PC-3 (cell line): ENCODE measurements around the gene MED12. TPM values are rescaled to one million over a fixed set of nuclear protein-coding genes. Genes with fewer than 3 reads are reported as not detected.
A peak's percentile ranks its signal among the peaks of the same experiment; 100 is the strongest.

Experiments
- ATAC-seq: fragments of 200-7000 bp; cut with Tn5 transposase; 2 replicates; pipeline ENCODE4 v1.9.1; 2020; ENCODE audit warnings: mild to moderate bottlenecking, moderate library complexity
- BruUV-seq: library from RNA; stranded (reverse); fragments of 400-500 nt; replicated peaks from 2 replicates; lab custom pipeline; 2021; lab: Mats Ljungman, UMichigan
- CTCF ChIA-PET: fragments of 300-600 bp; sonication (Branson Sonifier 250); formaldehyde crosslinking; loops from one replicate; lab custom pipeline; 2022; ENCODE audit warnings: antibody characterized with exemption; lab: Charles Lee
- POLR2A ChIA-PET: fragments of 300-600 bp; sonication (Branson Sonifier 250); formaldehyde crosslinking; loops from one replicate; lab custom pipeline; 2022; ENCODE audit warnings: antibody characterized with exemption; ENCODE audit not compliant: unreplicated experiment; lab: Charles Lee
- DNase-seq: peaks from one replicate; pipeline ENCODE4 v3.0.0-alpha.2; 2015
- H2AFZ ChIP-seq: fragments of 300-600 bp; sonication (generic); 2 replicates; pipeline ENCODE4 v1.6.0; 2016; ENCODE audit warnings: antibody characterized with exemption, low read length
- H3F3A ChIP-seq: fragments of 300-600 bp; sonication (generic); one replicate; pipeline ENCODE4 v1.6.0; 2017; ENCODE audit warnings: antibody characterized with exemption, low read length, control low read depth, mild to moderate bottlenecking; ENCODE audit not compliant: unreplicated experiment
- H3K27ac ChIP-seq: fragments of 300-600 bp; sonication (generic); 2 replicates; pipeline ENCODE4 v1.5.1; 2016; ENCODE audit warnings: mild to moderate bottlenecking, low read length
- H3K27me3 ChIP-seq: fragments of 300-600 bp; sonication (generic); 2 replicates; pipeline ENCODE4 v1.6.1; 2016; ENCODE audit warnings: low read length, mixed read lengths
- H3K36me3 ChIP-seq: fragments of 300-600 bp; sonication (generic); 2 replicates; pipeline ENCODE4 v1.6.1; 2016; ENCODE audit warnings: low read depth, mixed run types, low read length, mixed read lengths
- H3K4me1 ChIP-seq: fragments of 300-600 bp; sonication (generic); 2 replicates; pipeline ENCODE4 v1.5.1; 2016; ENCODE audit warnings: low read length; ENCODE audit not compliant: insufficient read depth
- H3K4me2 ChIP-seq: fragments of 300-600 bp; sonication (generic); 2 replicates; pipeline ENCODE4 v1.6.0; 2016; ENCODE audit warnings: low read length
- H3K4me3 ChIP-seq: fragments of 300-600 bp; sonication (generic); 2 replicates; pipeline ENCODE4 v1.5.1; 2016; ENCODE audit warnings: mild to moderate bottlenecking, low read length, mixed read lengths
- H3K79me2 ChIP-seq: fragments of 300-600 bp; sonication (generic); 2 replicates; pipeline ENCODE4 v1.6.1; 2017; ENCODE audit warnings: low read length, mixed read lengths
- H3K9ac ChIP-seq: fragments of 300-600 bp; sonication (generic); 2 replicates; pipeline ENCODE4 v1.6.0; 2016; ENCODE audit warnings: mild to moderate bottlenecking, low read length
- H3K9me2 ChIP-seq: fragments of 300-600 bp; sonication (generic); replicated peaks from 2 replicates; pipeline ENCODE4 v1.6.1; 2016; ENCODE audit warnings: mixed run types, low read length, mixed read lengths
- H3K9me3 ChIP-seq: fragments of 300-600 bp; sonication (generic); 2 replicates; pipeline ENCODE4 v1.6.1; 2016; ENCODE audit warnings: low read length, mixed read lengths
- H4K20me1 ChIP-seq: fragments of 300-600 bp; sonication (generic); 2 replicates; pipeline ENCODE4 v1.6.1; 2016; ENCODE audit warnings: low read length, mixed read lengths
- EZH2 ChIP-seq: fragments of 300-600 bp; sonication (generic); IDR thresholded peaks from one replicate; pipeline ENCODE4 v1.6.1; 2017; ENCODE audit warnings: antibody characterized with exemption, mild to moderate bottlenecking, low read length; ENCODE audit not compliant: unreplicated experiment
- EZH2phosphoT487 ChIP-seq: fragments of 300-600 bp; sonication (generic); IDR thresholded peaks from 2 replicates; pipeline ENCODE4 v1.6.1; 2018; ENCODE audit warnings: mild to moderate bottlenecking, antibody characterized with exemption, low read length, borderline replicate concordance
- intact Hi-C: fragments of 100-400 bp; cut with micrococcal nuclease; formaldehyde crosslinking; loops from 2 replicates; pipeline ENCODE4 v1.9.0; 2023
- total RNA-seq: library from RNA; depleted of rRNA; stranded (reverse); fragments of >200 nt; gene quantifications from 2 replicates; pipeline ENCODE4 v1.2.3, GENCODE V29; 2014
- TF ChIP-seq, protein P1 (sequence below): fragments of 300-600 bp; sonication (generic); conservative IDR thresholded peaks from 2 replicates; pipeline ENCODE4 v1.5.1; 2017; ENCODE audit warnings: antibody characterized with exemption, low read depth, mild to moderate bottlenecking, low read length

MED12 gene
- total RNA-seq, 1 experiment from 2014 or later = 45.8 TPM

DNA sequence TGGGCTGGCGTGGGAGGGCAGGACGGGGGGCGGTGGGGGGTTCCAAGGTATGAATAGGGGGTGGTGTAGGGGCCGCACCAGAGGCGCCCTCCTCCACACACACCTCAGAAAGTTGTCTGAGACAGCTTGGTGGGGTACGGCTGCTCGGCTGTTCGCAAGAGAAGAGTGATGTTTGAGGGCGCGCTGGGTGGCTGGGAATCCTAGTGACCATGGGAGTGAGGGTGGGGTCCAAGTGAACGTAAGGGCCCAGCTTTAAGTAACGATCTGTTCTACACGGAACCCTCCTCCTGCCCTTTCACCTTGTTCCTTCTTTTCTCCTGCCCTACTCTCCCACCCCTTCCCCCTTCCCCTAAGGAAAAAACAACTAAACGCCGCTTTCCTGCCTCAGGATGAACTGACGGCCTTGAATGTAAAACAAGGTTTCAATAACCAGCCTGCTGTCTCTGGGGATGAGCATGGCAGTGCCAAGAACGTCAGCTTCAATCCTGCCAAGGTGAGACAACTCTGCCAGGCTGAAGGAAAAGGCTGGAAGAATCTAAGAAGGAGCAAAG is 664 bp downstream of the MED12 start:
- no TSS peak for BruUV-seq
- Histone ChIP-seq H3K79me2 (peaks cover 12% of the 10 kb centered on the region; the same call in 1 of the 2 replicates), H3K36me3 (no peaks in the 10 kb centered on the region; the same call in 1 of the 2 replicates), H3K4me1 (peaks cover 9% of the 10 kb centered on the region; the same call in 1 of the 2 replicates), H2AFZ (peak overlapping the region; percentile 98), H3K4me2 (peak overlapping the region; percentile 89), H3K27me3 (no peaks in the 10 kb centered on the region), H3K9me3 (no peaks in the 10 kb centered on the region), H3F3A (no peaks in the 10 kb centered on the region), H3K9me2 (no peaks in the 10 kb centered on the region), H4K20me1 (no peaks in the 10 kb centered on the region), H3K27ac (no peak overlapping the region), H3K4me3 (peak overlapping the region; percentile 94), H3K9ac (peak overlapping the region; percentile 95)
- ChIA-PET CTCF (interaction anchor here (0.6 kb wide), 1 partner anchor 164 kb away, joined by 3 read pairs; no protein-coding TSS in a partner anchor), POLR2A (interaction anchor here (0.5 to 0.6 kb wide), 3 partner anchors 25 to 164 kb away, joined by 3 to 13 read pairs (median 8); partner anchors contain the start of genes NONO and SNX12)
- intact Hi-C loops = no loop called here
- ATAC-seq (peak; percentile 35), DNase-seq (no peak)
- no peak for TF ChIP-seq EZH2
- TF ChIP-seq EZH2phosphoT487 = no peak
- TF ChIP-seq, protein P1, sequence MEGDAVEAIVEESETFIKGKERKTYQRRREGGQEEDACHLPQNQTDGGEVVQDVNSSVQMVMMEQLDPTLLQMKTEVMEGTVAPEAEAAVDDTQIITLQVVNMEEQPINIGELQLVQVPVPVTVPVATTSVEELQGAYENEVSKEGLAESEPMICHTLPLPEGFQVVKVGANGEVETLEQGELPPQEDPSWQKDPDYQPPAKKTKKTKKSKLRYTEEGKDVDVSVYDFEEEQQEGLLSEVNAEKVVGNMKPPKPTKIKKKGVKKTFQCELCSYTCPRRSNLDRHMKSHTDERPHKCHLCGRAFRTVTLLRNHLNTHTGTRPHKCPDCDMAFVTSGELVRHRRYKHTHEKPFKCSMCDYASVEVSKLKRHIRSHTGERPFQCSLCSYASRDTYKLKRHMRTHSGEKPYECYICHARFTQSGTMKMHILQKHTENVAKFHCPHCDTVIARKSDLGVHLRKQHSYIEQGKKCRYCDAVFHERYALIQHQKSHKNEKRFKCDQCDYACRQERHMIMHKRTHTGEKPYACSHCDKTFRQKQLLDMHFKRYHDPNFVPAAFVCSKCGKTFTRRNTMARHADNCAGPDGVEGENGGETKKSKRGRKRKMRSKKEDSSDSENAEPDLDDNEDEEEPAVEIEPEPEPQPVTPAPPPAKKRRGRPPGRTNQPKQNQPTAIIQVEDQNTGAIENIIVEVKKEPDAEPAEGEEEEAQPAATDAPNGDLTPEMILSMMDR = no peak

GRCh38 chrX:71128166-71128833 is 9.9 kb downstream of the MED12 start:
- no peaks in the 10 kb centered on the region for H4K20me1 ChIP-seq
- no peak overlapping the region for H2AFZ ChIP-seq
- ChIA-PET CTCF (no interaction called here), POLR2A (no interaction called here)
- no peak overlapping the region for H3K27ac ChIP-seq
- H3K27me3 ChIP-seq = no peaks in the 10 kb centered on the region
- peaks cover 33% of the 10 kb centered on the region for H3K36me3 ChIP-seq
- H3K4me3 ChIP-seq = no peak overlapping the region
- H3K9ac ChIP-seq = no peak overlapping the region
- DNase-seq = no peak
- H3K4me2 ChIP-seq = no peak overlapping the region
- TF ChIP-seq EZH2 (no peak), EZH2phosphoT487 (no peak)
- BruUV-seq = no TSS peak
- no peaks in the 10 kb centered on the region for H3K9me2 ChIP-seq
- intact Hi-C loops = no loop called here
- ATAC-seq = peak; percentile 46
- H3F3A ChIP-seq = no peaks in the 10 kb centered on the region
- no peaks in the 10 kb centered on the region for H3K9me3 ChIP-seq
- no peaks in the 10 kb centered on the region for H3K4me1 ChIP-seq
- H3K79me2 ChIP-seq = no peaks in the 10 kb centered on the region

DNA sequence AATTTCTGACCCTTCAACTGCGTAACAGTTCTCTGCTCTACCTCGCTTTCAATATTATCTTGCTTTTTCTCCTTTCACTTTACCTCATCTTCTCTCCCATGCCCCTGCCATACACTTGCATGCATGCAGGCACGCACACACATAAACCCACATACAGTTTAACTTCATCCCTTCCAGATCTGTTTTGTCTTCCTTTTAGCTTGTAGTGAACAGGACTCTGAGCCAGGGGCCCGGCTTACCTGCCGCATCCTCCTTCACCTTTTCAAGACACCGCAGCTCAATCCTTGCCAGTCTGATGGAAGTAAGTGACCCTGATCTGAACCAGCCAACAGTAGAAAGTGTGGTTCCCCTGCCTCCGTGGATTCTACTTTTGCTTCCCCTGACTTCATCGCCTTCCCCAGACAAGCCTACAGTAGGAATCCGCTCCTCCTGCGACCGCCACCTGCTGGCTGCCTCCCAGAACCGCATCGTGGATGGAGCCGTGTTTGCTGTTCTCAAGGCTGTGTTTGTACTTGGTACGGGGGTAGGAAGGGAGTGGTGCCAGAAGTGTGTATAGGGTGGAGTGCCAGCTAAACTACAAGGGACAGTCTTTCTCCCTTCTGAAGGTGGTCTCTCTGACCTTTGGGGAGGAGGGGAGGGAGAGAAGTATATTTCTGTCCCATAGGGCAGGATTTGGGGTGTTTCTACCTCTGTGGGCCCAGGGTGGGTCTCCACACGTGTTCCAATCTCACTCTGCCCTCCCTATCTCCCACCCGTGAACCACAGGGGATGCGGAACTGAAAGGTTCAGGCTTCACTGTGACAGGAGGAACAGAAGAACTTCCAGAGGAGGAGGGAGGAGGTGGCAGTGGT is 10.7 kb downstream of the MED12 start:
- Histone ChIP-seq H3K27me3 (no peaks in the 10 kb centered on the region), H3K4me2 (no peak overlapping the region), H3K9me3 (no peaks in the 10 kb centered on the region), H2AFZ (no peak overlapping the region), H3K9ac (no peak overlapping the region), H3K9me2 (no peaks in the 10 kb centered on the region), H4K20me1 (no peaks in the 10 kb centered on the region), H3K36me3 (peaks cover 33% of the 10 kb centered on the region), H3K27ac (no peak overlapping the region), H3K79me2 (no peaks in the 10 kb centered on the region), H3K4me1 (no peaks in the 10 kb centered on the region), H3K4me3 (no peak overlapping the region), H3F3A (no peaks in the 10 kb centered on the region)
- ChIA-PET POLR2A (no interaction called here), CTCF (no interaction called here)
- no TSS peak for BruUV-seq
- DNase-seq (peak; percentile 58), ATAC-seq (peak; percentile 88)
- TF ChIP-seq, protein P1 = peak; percentile 86
- TF ChIP-seq EZH2 (no peak), EZH2phosphoT487 (no peak)
- intact Hi-C loops = loop anchor here (1.0 kb wide), 1 partner anchor 159 kb away; no protein-coding TSS in a partner anchor
